ENCODE measurements around the gene RALGAPA1.
"Not testable (repeated sequence)": the region's sequence is repeated elsewhere in the genome, so short reads cannot be mapped to it uniquely, and the experiment has no call there.

The RALGAPA1 gene

DNA sequence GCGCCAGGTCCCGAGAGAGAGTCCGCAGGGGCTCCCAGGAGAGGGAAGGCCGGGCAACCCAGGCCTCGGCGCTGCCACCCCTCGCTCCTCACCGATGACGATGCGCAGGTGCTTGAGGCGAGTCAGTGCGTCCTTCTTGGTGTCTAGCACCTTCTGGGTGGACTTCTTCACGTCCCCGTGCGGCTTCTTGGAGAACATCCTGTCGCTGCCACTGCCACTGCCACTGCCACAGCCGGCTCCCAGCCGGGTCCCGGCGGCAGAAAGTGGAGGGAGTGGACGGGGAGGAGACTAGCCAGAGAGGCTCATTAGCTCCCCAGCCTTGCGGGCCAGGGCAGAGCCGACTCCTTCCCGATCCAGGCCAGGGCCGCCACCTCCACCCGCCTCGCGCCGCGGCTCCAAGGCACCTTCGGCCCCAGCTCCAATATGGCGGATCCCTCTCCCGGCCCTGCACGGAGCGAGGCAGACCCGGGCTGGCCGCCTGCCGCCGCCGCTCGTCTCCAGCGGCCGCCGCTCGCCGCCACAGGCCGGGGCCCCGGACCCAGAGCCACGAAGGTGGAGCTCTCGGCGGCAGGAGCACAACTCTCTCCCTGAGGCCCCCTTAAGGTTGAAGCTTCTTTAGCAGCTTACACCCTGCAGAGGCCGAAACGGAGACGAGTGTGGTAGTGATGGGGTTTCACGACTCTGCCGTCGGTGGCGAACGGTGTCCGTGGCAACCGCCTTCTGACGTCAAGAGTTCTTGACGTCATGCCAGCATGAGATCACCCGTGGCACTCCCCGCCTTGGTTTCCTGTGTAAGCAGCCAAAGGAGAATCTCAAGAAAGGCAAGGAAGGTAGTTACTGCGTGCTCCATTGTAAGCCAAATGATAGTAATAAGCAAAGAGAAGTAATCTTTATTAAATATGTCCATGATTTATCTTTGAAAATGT, at the start of gene RALGAPA1:
Gene RALGAPA1 (minus strand): TSS at position 658 of the 926 bp plus-strand sequence. CDS start 460 bp downstream, at position 198.
- peak; percentile 99 for DNase-seq

DNA sequence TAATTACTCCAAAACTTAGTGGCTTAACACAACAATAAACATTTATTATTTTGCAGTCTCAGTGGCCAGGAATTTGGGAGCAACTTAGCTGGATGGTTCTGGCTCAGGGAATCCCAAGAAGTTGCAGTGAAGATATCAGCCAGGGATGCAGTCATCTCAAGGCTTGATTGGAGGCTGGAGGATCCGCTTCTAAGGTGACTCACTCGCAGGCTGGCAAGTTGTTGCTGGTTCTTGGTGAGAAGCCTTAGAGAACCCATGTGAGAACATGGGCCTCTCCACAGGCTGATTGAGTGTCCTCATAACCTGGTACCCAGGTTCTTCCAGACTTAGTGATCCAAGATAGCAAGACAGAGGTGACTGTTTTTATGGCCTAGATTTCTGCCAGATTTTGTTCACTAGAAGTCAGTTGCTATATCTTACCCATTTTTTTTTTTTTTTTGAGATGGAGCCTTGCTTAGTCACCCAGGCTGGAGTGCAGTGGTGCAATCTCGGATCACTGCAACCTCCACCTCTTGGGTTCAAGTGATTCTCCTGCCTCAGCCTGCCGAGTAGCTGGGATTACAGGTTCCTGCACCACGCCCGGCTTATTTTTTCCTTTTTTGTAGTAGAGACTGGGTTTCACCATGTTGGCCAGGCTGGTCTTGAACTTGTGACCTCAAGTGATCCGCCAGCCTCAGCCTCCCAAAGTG, 49.6 kb upstream of the RALGAPA1 start:
- DNase-seq = no peak

DNA sequence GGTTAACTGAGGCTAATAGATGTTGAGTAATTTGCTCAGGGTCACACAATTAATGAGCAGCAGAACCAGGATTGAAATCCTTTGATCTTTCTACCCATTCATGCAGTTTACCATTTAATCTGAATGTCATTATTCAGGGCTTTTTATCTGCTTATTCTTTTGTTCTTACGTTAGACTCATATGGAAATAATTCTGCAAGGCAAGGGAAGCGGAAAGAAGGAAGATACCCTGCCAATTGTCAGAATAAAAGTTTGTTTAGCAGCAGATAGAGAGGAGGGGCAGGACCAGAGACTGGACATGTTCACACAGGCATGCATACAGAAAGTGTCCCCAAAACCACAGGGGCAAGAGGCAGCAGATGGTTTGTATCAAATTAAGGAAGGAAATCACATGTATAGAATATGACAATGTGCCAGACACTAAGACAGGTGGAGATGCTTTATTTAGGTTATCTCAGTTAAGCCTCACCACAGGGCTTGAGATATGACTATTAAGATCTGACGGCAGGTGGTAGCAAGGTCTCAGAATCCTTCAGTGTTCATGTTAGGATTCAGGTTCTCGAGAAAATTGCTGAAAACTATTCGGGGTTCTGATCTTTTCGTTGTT, 46.9 kb upstream of the RALGAPA1 start:
- peak; percentile 13 for DNase-seq

DNA sequence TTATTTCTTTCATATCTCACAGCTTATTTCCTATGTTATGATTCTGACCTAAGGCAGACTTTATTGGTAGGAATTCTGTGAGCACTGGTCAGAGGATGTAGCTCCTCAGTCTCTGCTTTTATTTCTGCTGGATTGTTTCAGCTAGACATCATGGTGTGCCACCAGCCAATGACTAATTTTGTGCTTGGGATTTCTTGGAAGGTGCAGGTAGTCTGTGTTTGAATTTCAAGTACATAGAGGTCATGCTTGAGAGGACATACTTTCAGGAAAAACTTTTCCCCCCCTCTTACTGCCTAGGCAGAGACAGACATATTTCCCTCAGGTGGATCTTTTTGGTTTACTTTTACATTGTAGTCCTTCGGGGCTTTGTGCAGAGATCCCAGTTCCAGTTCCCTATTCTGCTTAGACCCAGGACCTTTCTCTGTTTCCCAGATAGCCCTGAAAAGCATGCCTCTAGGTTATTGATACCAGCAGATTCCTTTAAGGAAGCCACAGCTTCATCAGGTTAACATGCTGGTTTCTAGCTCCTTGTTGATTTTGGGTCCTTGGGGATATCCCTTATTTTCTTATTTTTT, 45.7 kb upstream of the RALGAPA1 start:
- DNase-seq = no peak

DNA sequence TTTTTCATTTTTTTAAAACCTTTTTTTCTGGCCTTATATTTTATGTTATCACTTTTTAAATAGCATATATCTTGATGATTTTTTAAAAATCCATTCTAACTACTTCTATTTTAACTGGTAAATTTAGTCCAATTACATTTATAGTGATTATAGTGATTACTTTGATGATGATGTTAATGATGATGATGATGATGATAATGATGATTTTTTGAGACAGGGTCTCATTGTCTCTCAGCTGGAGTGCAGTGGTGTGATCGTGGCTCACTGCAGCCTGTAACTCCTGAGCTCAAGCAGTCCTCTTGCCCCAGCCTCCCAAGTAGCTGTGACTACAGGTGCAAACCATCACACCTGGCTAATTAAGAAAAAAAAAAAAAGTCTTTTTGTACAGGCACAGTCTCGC, 44.1 kb upstream of the RALGAPA1 start:
- no peak for DNase-seq

DNA sequence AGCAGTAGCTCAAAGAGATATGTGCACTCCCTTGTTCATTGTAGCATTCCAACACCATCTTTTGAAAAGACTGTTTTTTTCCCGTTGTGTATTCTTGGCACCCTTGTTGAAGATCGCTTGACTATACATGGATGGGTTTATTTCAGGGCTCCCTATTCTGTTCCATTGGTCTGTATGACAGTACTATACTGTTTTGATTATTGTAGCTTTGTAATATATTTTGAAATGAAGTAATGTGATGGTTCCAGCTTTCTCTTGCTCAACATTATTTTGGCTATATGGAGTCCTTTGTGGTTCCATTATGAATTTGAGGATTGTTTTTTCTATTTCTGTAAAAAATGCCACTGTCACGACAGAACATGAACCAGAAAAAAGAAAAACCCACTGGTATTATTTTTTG, 42.7 kb upstream of the RALGAPA1 start:
- DNase-seq = no peak

DNA sequence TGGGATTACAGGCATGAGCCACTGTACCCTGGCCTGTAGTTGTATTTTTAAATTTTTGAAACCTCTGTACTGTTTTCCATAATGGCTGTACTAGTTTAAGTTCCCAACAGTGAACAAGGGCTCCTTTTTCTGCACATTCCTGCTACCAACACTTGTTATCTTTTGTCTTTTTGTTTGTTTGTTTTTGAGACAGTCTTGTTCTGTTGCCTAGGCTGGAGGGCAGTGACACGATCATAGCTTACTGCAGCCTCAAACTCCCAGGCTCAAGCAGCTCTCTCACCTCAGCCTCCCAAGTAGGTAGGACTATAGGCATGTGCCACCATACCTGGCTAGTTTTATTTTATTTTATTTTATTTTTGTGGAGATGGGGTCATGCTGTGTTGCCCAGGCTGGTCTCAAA, 40.0 kb upstream of the RALGAPA1 start:
- DNase-seq = no peak

DNA sequence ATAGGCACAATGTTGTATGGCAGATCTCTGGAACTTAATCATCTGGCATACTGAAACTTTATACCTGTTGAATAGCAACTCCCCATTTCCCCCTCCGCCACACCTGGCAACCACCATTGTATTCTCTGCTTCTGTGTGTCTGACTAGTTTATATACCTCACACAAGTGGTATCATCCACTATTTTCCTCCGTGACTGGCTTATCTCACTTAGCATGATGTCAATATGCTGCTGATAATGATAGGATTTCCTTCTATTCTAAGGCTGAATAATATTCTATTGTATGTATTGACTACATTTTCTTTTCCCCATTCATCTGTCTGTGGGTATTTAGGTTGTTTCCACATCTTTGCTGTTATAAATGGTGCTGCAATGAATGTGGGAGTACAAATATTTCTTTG, 38.5 kb upstream of the RALGAPA1 start:
- no peak for DNase-seq

DNA sequence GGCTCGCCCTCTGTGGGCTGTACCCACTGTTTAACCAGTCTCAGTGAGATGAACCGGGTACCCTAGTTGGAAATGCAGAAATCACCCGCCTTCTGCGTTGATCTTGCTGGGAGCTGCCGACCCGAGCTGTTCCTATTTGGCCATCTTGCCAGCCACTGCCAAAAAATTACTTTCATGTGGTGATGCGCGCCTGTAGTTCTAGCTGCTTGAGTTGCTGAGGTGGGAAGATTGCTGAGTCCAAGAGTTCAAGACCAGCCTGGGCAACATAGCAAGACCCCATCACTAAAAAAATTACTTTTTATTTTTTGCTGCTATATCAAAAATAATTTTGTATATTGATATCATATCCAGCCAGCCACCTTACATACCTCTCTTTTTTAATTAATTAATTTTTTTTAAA, 35.4 kb upstream of the RALGAPA1 start:
- DNase-seq = no peak

DNA sequence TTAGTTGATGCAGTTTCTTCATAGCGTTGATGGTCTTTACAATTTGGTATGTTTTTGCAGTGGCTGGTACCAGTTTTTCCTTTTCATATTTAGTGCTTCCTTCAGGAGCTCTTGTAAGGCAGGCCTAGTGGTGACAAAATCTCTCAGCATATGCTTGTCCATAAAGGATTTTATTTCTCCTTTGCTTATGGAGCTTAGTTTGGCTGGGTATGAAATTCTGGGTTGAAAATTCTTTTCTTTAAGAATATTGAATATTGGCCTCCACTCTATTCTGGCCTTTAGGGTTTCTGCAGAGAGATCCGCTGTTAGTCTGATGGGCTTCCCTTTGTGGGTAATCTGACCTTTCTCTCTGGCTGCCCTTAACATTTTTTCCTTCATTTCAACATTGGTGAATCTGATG, 33.1 kb upstream of the RALGAPA1 start:
- DNase-seq = not testable (repeated sequence)

DNA sequence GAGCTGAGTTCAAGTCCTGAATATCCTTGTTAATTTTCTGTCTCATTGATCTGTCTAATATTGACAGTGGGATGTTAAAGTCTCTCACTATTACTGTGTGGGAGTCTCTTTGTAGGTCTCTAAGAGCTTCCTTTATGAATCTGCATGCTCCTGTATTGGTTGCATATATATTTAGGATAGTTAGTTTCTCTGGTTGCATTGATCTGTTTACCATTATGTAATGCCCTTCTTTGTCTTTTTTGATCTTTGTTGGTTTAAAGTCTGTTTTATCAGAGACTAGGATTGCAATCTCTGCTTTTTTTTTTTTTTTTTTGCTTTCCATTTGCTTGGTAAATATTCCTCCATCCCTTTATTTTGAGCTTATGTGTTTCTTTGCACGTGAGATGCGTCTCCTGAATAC, 32.6 kb upstream of the RALGAPA1 start:
- not testable (repeated sequence) for DNase-seq

DNA sequence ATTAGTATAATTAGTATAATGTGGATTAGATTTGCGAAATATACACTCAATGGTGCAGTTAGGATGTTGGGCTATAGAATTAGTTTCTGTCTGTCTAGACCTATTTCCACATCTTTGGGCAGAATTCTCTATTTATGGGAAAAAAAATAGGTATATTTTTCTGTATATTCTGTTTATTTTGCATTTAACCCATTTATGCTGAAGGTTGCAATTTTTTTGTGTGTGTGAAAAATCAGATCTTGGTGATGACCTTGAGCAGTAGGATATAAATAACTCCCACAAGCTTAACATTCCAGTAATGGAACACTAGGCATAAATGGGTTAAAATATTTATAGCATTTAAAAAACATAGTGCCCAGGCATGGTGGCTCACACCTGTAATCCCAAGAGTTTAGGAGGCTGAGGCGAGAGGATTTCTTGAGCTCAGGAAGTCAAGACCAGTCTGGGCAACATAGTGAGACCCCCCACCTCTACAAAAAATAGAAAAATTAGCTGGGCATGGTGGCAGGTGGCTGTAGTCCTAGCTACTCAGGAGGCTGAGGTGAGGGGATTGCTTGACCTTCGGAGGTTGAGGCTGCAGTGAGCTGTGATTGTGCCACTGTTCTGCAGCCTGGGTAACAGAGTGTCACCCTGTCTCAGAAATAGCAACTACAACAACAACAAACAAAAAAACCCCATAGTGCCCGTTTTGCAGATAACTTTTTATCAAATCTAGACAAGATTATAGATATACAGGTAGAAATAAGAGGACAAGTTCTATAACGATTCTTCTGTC, 26.3 kb upstream of the RALGAPA1 start:
- no peak for DNase-seq

DNA sequence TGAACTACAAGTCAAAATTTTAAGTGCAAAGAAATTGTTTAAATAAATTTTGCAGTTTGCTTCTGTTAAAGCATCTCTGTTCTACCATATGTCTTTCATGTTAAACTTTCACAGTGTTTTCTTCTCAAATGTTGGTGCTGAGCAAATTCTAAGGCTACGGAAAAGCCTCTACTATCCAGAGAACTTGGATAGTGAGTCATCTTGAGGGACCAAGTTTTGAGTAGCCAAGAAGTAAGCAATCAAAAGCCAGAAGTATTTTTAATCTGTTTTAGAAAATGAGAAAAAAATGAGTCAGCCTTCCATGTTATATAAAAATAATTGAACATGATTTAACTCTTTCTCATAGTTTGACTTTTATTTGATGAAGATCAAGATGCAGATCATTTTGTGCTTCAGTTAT, 20.4 kb upstream of the RALGAPA1 start:
- no peak for DNase-seq

DNA sequence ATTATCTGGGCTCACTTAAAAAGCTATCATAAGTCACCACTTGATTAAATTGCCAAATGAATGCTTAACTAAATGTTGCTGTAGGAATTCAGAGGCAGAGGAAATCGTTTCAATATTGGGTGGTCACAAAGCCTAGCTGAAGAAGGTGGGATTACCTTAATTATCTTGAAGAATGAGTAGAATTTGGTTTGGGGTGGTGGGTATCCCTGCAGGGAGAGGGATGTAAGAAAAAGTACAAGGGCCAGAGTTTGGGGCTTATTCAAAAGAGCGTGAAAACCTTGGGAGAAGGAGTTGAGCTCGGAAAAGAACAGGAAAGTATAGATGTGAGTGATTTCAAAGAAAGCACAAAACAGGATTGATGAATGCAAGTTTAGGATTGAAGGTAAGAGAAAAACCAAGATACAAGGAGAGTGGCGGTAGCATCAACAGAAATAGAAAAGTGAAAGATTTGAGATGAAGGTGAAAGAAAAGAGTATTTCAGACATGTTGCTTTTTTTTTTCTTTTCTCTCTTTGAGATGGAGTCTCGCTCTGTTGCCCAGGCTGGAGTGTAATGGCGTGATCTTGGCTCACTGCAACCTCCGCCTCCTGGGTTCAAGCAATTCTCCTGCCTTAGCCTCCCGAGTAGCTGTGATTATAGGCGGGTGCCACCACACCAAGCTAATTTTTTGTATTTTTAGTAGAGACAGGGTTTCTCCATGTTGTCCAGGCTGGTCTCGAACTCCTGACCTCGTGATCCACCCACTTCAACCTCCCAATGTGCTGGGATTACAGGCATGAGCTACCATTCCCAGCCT, 18.8 kb upstream of the RALGAPA1 start:
- DNase-seq = no peak

DNA sequence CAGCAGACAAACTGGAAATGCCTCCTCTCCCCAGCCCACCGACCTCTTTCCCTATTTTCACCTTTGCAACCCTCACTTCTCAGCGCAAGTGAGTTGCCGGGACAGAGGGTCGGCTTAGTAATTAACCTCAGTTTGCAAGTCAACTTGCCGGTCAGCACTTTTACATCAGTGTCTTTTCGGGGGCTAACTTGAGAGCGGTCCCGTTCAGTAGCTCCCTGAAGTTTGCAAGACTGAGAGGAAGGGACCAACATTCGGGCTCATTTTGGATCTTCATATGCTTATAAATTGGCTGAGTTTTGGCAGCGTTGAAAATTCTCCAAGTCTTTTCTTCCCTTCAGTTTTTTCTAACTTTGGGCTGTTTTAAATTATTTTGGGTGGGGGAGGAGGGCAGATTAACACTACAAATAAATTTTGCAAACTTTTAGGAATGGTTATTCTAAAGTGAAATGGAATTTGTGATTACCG, 17.9 kb upstream of the RALGAPA1 start:
- DNase-seq = no peak

DNA sequence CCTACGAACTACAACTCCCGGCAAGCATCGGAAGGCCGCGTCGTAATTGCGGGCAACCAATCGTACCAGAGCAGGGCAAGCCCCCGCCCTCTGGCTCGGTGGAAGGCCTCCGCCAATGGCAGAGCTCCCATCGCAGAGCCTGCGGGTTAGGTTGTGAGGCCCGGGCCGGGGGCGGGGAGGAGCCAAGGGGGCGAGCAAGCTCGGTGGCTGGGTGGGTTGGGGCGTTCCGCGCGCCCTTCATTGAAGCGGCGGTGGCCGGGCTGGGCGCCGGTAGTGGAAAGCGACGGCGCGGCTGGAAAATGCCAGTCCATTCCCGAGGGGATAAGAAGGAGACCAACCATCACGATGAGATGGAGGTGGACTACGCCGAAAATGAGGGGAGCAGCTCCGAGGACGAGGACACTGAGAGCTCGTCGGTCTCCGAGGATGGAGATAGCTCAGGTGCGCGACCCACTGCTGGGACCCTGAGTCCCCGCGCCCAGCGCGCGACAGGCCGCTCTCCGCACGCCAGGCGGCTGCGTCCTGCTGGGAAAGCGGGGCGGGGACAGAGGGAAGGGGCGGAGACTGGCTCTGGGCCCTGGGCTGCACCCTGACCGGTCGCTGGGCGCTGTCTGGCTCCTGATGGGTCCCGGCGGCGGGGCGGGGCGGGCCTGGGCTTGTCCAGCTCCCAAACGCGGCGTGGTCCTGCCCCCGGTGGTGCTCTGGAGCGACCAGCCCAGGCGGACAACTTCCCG, 17.3 kb upstream of the RALGAPA1 start, which contains the start of gene BRMS1L:
Gene BRMS1L (plus strand): TSS at position 121 of the 734 bp plus-strand sequence. CDS start 179 bp downstream, at position 300.
- DNase-seq = peak; percentile 100

DNA sequence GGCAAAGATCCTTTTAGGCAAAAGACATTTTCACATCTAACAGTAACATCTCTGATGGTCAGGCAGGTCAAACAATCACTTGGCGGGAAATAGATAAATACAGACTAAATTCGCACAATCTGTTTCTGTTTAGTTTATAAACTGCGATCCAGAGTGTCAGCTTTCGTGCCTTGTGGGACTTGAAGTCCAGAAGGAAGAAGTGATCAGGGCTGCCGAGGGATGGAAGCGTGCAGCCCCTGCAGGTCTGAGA, 16.8 kb upstream of the RALGAPA1 start:
- no peak for DNase-seq

DNA sequence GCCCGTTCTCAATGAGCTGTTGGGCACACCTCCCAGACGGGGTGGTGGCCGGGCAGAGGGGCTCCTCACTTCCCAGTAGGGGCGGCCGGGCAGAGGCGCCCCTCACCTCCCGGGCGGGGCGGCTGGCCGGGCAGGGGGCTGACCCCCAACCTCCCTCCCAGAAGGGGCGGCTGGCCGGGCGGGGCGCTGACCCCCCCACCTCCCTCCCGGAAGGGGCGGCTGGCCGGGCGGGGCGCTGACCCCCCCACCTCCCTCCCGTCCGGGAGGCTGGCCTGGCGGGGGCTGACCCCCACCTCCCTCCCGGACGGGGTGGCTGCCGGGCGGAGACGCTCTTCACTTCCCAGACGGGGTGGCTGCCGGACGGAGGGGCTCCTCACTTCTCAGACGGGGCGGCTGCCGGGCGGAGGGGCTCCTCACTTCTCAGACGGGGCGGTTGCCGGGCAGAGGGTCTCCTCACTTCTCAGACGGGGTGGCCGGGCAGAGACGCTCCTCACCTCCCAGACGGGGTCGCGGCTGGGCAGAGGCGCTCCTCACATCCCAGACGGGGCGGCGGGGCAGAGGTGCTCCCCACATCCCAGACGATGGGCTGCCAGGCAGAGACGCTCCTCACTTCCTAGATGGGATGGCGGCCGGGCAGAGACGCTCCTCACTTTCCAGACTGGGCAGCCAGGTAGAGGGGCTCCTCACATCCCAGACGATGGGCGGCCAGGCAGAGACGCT, 15.5 kb upstream of the RALGAPA1 start:
- not testable (repeated sequence) for DNase-seq

DNA sequence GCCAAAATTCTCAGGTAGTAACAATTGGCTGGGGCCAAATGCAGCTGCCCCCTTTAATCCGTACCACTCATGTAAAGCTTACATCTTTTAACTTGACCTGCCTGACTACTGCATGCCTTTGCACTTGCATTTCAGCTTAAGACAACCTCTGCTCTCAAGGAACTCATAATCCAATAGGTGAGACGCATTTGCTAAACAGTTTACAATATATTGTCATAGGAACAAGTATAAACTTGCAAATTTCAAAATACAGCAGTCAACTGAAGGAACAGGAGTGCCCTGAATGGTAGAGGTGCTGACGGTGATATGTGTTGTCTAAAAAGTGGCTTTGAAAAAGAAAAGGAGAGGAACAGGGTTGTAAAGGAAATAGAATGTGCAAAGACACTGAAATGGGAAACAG, 13.4 kb upstream of the RALGAPA1 start:
- DNase-seq = no peak
